Fibroblast of villous mesenchyme (primary cell): ENCODE measurements around the gene VEPH1. TPM values are rescaled to one million over a fixed set of nuclear protein-coding genes. Genes with fewer than 3 reads are reported as not detected.

Experiments used
- DNase-seq: peaks from one replicate; pipeline ENCODE4 v3.0.0-alpha.2; 2010; ENCODE audit warnings: low read depth
- H3K4me3 ChIP-seq: 2 replicates; pipeline ENCODE4 v1.5.1; 2011; ENCODE audit warnings: low read depth, mild to moderate bottlenecking, low read length
- CTCF ChIP-seq: IDR thresholded peaks from 2 replicates; pipeline ENCODE4 v1.5.1; 2012; ENCODE audit warnings: low read depth, mild to moderate bottlenecking, low read length; ENCODE audit not compliant: insufficient read depth
- total RNA-seq: library from RNA; depleted of rRNA; stranded (reverse); fragments of >200 nt; gene quantifications from 2 replicates; pipeline ENCODE4 v1.2.3, GENCODE V29; 2012

Gene VEPH1
- total RNA-seq, 1 donor: 8.6 TPM

GRCh38 chr3:157453824-157454223, 49.4 kb downstream of the VEPH1 start:
- no peak overlapping the region for H3K4me3 ChIP-seq
- no peak for TF ChIP-seq CTCF
- no peak for DNase-seq

- H3K4me3 ChIP-seq: no peak overlapping the region
- no peak for DNase-seq
- no peak for TF ChIP-seq CTCF
Measured at GRCh38 chr3:157452097-157452496, 51.1 kb downstream of the VEPH1 start.

DNA sequence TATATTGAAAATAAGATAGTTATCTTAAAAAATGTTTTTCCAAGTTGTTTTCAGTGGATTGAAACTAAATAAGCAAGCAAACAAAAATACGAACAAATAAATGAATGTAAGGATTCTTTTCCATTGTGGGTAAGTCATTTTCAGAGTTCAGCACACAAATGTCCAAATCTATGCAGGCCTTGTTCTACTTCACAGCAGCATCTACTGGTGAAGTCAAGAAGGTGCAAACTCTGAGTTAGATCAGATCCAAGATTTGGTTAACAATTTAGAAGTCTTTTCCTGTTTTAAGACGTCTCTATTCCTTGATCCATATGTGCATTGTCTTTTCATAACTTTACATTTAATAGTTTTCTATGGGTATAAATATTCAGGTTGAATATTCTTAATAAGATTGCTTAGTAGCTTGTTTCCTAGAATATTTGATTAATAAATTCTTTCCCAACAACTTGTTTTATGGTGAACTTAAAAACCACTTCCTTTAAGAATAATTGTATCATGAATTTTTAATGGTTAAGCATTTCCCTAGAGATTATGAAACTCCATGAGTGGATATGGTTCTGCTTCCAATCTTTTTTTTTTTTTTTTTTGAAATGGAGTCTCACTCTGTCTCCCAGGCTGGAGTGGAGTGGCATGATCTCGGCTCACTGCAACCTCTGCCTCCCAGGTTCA, 56.1 kb downstream of the VEPH1 start:
- peak; percentile 80 for TF ChIP-seq CTCF
- H3K4me3 ChIP-seq: no peak overlapping the region
- DNase-seq: peak; percentile 62

DNA sequence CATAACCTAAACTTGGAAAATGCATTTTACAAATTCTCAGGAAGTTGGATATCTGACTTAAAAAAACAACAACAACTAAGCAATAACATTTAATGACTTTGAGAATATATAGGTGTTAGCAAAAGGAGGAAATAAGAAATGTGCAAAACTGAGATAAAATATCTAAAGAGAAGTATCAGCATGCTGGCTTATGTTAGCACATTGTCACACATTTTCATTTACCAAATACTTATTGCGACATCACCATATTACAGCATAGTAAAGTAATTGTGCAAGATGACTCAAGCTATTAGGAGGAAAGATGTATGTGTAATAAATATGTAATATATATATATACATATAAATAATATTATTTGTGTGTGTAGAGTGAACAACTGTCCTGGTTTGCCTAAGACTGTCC, 57.4 kb downstream of the VEPH1 start:
- TF ChIP-seq CTCF: no peak
- peak; percentile 90 for DNase-seq
- H3K4me3 ChIP-seq: no peak overlapping the region

GRCh38 chr3:157444797-157445184, 58.4 kb downstream of the VEPH1 start:
- DNase-seq: no peak
- no peak for TF ChIP-seq CTCF

DNA sequence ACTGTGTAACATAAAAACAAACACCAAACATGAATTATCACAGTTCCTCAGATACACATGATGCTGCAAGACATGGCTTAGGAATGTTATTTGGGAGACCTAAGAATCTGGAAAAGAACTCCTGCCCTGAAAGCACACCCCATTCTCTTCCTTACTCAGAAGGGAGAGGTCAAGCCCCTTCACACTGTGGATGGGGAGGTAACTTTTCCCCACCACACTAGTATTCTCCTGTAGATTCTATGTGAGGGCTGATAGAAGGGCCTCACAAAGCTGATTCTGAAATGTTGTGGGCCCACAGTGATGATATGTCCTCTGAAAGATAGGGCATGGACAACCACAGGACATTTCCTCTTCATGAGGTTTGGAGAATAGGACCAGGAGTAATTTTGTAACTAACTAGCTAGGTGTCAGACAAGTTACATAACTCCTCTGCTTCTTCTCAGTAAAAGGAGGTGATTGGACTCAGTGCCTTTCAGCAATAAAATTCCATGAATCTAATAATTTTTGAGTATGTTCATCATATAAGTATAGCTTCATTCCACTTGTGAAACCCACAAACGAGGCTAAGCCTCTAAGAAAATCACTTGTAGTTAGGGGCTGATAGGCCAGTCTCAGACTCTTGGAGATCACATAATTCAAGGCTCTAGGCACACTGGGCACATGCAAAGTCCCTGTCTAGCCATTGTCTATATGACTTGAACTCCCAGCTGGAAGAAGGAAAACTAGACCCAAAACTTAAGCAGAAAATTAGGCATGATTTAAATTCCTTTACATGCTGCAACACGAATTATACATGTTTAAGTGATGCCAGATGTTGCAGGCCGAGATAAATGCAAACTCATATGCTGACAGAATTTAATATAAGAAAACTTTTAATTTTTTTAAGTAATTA, 59.1 kb downstream of the VEPH1 start:
- no peak for DNase-seq
- TF ChIP-seq CTCF: no peak
- H3K4me3 ChIP-seq: no peak overlapping the region

More at GRCh38 chr3:157444797-157445184, 58.4 kb downstream of the VEPH1 start:
- no peak overlapping the region for H3K4me3 ChIP-seq

- peak; percentile 77 for DNase-seq
- no peak for TF ChIP-seq CTCF
- no peak overlapping the region for H3K4me3 ChIP-seq
Measured at GRCh38 chr3:157442729-157443128, 60.5 kb downstream of the VEPH1 start.
